HFFc6 (cell line): ENCODE measurements around the gene ZDHHC9. TPM values are rescaled to one million over a fixed set of nuclear protein-coding genes. Genes with fewer than 3 reads are reported as not detected.

Experiments used
- DNase-seq: peaks from one replicate; pipeline ENCODE4 v3.0.0-alpha.2; 2018
- H3K27ac Mint-ChIP-seq: 2 replicates; pipeline ENCODE4 v1.8.0; 2020; ENCODE audit warnings: mild to moderate bottlenecking, mixed read lengths
- H3K27me3 Mint-ChIP-seq: 2 replicates; pipeline ENCODE4 v1.8.0; 2021; ENCODE audit warnings: mild to moderate bottlenecking, moderate library complexity, mixed read lengths; ENCODE audit not compliant: insufficient read depth
- H3K36me3 Mint-ChIP-seq: 2 replicates; pipeline ENCODE4 v1.8.0; 2021; ENCODE audit warnings: low read depth, mixed read lengths
- H3K4me1 Mint-ChIP-seq: 2 replicates; pipeline ENCODE4 v1.8.0; 2020; ENCODE audit warnings: low read depth, mixed read lengths
- H3K4me3 Mint-ChIP-seq: 2 replicates; pipeline ENCODE4 v1.8.0; 2020; ENCODE audit warnings: mild to moderate bottlenecking, moderate library complexity, mixed read lengths
- H3K9me3 Mint-ChIP-seq: 2 replicates; pipeline ENCODE4 v1.8.0; 2020; ENCODE audit warnings: mild to moderate bottlenecking, mixed read lengths
- total RNA-seq, 6 experiments: library from RNA; stranded (reverse); fragmentation: NEBNext Ultra II Directional; extraction: Animal tissue kit (Norgen Biotek cat#: 25700); gene quantifications; 2 replicates in 1 of 6; 3 replicates in 5 of 6; pipeline ENCODE4 v1.2.3, GENCODE V29; 2021
- TF ChIP-seq, protein P1 (sequence below): fragments of 200-600 bp; sonication (generic); IDR thresholded peaks from 2 replicates; pipeline ENCODE4 v1.5.0; 2021; ENCODE audit warnings: antibody characterized with exemption, mild to moderate bottlenecking

The ZDHHC9 gene
- total RNA-seq, 6 experiments from 2014 or later: 30.8 to 47.8 (median 33.6) TPM

DNA sequence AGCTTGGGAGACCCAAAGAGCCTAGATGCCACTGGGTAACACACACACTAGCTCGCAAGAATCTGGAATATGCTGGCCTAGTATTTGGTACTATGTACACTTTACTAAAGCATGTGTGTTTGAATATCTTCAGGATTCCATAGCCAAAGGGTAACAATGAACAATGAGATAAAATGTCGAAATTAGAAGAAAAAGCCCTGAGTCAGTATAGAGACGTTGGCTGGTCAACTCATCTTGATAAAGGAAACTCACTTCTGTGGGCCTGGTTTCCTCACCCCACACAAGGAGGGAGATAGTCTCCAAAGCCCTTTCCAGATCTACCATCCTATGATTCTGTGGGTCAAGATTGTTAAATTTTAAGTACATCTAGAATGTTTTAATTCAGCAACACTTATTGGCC lies 6.9 kb downstream of the ZDHHC9 start:
- H3K27ac Mint-ChIP-seq: no peak overlapping the region
- no peak for DNase-seq
- no peaks in the 10 kb centered on the region for H3K9me3 Mint-ChIP-seq
- peaks cover 10% of the 10 kb centered on the region for H3K36me3 Mint-ChIP-seq
- peaks cover 37% of the 10 kb centered on the region for H3K4me1 Mint-ChIP-seq
- H3K4me3 Mint-ChIP-seq: no peak overlapping the region
- H3K27me3 Mint-ChIP-seq: no peaks in the 10 kb centered on the region; the same call in none of the 2 replicates
- TF ChIP-seq, protein P1, sequence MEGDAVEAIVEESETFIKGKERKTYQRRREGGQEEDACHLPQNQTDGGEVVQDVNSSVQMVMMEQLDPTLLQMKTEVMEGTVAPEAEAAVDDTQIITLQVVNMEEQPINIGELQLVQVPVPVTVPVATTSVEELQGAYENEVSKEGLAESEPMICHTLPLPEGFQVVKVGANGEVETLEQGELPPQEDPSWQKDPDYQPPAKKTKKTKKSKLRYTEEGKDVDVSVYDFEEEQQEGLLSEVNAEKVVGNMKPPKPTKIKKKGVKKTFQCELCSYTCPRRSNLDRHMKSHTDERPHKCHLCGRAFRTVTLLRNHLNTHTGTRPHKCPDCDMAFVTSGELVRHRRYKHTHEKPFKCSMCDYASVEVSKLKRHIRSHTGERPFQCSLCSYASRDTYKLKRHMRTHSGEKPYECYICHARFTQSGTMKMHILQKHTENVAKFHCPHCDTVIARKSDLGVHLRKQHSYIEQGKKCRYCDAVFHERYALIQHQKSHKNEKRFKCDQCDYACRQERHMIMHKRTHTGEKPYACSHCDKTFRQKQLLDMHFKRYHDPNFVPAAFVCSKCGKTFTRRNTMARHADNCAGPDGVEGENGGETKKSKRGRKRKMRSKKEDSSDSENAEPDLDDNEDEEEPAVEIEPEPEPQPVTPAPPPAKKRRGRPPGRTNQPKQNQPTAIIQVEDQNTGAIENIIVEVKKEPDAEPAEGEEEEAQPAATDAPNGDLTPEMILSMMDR: no peak

GRCh38 chrX:129833153-129833990 lies 10.3 kb downstream of the ZDHHC9 start:
- peak; percentile 21 for DNase-seq
- Mint-ChIP-seq H3K27ac (peak overlapping the region; percentile 55; the same call in 1 of the 2 replicates), H3K4me3 (no peak overlapping the region; the same call in 1 of the 2 replicates), H3K27me3 (no peaks in the 10 kb centered on the region; the same call in none of the 2 replicates), H3K9me3 (no peaks in the 10 kb centered on the region), H3K36me3 (peaks cover 10% of the 10 kb centered on the region; the same call in 1 of the 2 replicates), H3K4me1 (peaks cover 21% of the 10 kb centered on the region)
- TF ChIP-seq, protein P1: no peak

DNA sequence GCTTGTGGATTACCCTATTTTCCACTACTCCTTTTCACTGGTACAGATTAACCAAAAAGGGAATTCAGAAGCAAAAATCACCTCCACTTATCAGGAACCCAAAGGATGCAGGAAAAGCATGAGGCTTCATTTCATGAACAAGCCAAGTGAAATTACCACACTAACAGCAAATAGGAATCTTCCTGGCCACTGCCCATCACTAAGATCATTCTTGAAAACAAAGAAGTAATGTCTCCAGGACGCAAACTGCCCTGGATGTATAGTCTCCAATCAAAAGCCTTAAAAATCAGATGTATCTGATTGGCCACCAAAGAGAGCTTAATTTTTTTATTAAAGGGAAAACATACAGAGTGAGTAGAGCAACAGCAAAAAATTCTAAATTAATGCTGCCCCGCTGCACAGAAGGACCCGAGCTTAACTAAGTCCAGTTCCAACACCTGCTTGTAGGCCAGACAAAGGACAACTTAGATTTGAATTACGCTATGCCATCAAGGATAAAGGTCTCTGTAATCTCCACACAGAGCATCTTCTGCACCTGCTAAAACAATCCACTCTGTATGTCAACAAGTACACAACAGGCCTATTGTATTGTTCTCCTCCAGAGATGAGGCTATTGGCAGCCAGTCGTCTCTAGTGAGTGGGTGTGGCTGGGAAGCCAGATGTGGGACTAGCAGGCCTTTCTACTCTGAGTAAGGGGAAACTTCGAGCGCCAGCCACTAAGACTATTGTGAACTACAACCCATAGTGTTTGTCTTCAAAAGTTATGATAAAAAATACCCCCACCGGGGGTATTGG lies 12.4 kb downstream of the ZDHHC9 start:
- H3K4me1 Mint-ChIP-seq: peaks cover 21% of the 10 kb centered on the region
- H3K36me3 Mint-ChIP-seq: peaks cover 4% of the 10 kb centered on the region; the same call in 1 of the 2 replicates
- TF ChIP-seq, protein P1: no peak
- H3K27me3 Mint-ChIP-seq: no peaks in the 10 kb centered on the region; the same call in none of the 2 replicates
- no peak overlapping the region for H3K4me3 Mint-ChIP-seq
- no peak for DNase-seq
- H3K9me3 Mint-ChIP-seq: no peaks in the 10 kb centered on the region
- no peak overlapping the region for H3K27ac Mint-ChIP-seq

DNA sequence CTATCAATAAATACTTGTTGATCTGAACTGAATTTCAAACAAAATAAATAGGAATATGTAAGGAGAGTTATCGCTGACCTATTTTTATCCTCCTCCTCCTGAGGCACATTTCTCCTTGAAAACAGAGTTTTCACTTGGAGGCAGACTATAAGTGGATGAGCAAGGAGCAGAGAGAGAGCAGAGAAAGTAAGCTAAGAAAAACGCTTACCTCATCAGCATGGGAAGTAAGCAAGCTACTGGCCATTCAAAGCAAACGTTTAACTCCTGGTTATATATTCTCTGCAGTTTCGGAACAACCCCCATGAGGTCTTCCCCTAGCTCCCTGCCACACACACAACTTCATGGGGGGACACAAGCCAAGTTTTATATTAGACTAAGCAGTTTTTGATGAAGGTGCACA lies 13.2 kb downstream of the ZDHHC9 start:
- peaks cover 21% of the 10 kb centered on the region for H3K4me1 Mint-ChIP-seq
- DNase-seq: no peak
- H3K36me3 Mint-ChIP-seq: peaks cover 4% of the 10 kb centered on the region; the same call in 1 of the 2 replicates
- TF ChIP-seq, protein P1: no peak
- no peaks in the 10 kb centered on the region; the same call in none of the 2 replicates for H3K27me3 Mint-ChIP-seq
- no peaks in the 10 kb centered on the region for H3K9me3 Mint-ChIP-seq
- H3K27ac Mint-ChIP-seq: no peak overlapping the region
- H3K4me3 Mint-ChIP-seq: no peak overlapping the region

- no peaks in the 10 kb centered on the region; the same call in 1 of the 2 replicates for H3K27me3 Mint-ChIP-seq
- H3K4me1 Mint-ChIP-seq: no peaks in the 10 kb centered on the region
- H3K4me3 Mint-ChIP-seq: no peak overlapping the region
- peaks cover 5% of the 10 kb centered on the region for H3K36me3 Mint-ChIP-seq
- DNase-seq: no peak
- TF ChIP-seq, protein P1: no peak
- no peak overlapping the region; the same call in 1 of the 2 replicates for H3K27ac Mint-ChIP-seq
- H3K9me3 Mint-ChIP-seq: no peaks in the 10 kb centered on the region
Observed at GRCh38 chrX:129825746-129826505, 17.8 kb downstream of the ZDHHC9 start.
